ENCODE measurements around the gene ALDH3A1.

ALDH3A1 gene

GRCh38 chr17:19718613-19719354 lies 29.3 kb downstream of the ALDH3A1 start:
- no peak for FAIRE-seq

DNA sequence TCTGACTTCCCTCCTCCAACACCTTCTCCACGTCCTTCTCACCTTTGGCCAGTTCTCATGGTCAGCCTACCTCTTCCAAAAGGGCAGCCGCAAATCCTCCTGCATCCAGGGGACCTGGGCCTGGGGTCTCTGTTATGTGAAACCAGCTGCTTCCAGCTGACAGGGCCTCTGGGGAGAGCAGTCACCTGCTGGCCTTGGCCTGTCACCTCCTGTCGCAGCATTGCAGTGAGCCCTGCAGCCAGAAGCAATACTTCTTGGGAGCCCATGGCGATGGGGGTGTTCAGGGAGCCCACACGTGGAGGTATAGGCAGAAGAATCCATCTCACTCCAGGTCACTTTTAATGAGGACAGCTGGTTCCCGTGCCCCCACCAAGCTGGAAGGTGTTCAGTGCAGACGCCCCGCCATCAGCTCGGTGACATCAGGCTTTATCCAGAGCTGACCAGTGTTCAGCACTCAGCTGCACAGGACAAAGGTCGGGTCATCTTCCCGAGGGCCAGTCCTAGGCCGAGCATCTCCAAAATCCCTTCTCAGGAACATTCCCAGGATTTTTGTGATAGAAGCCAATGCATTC lies 30.0 kb downstream of the ALDH3A1 start:
- no peak for FAIRE-seq

- no peak for FAIRE-seq
Measured at GRCh38 chr17:19717411-19717908, 30.6 kb downstream of the ALDH3A1 start.

DNA sequence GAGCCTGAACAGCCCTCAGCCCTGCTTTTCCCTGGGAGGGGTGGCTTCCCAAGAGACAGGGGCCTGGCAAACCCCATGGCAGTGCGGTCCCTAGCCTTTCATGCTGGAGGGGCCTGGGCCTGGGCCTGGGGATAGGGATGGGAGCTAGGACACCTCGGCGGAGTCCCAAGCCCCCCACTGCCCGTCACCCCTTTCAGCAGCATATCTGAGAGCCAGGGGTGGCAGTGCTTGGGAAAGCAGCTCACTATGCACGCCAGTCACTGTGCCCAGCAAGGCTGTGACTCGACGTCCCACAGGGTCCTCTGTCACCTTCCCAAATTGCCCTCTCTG lies 31.1 kb downstream of the ALDH3A1 start:
- no peak for FAIRE-seq

DNA sequence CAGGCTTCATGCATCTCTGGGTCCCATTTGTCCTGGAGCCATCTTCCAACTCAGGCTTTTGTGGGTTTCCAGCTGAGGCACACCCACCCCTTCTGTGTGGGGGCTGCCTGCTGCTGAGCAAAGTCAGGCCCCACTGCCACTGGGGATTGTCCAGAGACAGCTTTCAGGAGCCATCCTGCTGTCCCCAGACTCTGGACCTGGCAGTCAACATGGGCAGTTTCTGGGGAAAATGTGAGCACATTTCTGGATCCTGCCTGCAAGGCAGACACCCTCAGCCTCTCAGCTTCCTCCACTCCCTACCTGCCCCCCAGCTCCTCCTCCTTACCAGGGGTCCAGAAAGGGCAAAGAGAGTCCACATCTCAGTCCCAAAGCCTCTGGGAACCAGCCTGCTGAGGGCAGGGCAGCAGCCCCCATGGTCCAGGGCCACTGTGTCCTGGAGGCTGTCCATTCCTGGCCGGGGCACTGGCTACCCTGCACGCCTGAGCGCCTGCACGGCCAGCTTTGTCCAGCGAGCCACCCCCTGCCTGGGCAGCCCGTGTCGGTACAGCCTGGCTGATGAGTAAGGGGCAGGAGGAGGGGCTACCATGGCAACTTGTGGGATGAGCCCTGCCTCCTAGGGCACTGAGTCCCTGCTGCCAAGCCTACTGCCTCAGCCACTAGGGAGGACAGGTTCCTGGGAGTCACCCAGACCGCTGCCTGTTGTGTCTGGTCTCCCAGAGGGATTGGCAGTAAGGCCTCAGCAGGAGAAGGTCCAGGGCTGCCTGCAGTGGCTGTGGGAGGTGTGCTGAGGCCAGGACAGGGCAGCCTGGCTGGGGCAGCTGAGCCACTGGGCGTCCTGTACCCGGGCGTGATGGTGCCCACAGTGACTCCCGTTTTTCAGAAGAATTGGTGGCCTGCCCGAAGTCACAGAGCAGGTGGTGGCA lies 31.7 kb downstream of the ALDH3A1 start, which contains the start of gene SLC47A2:
TSS of gene SLC47A2 (minus strand) at position 477 of the 923 bp plus-strand sequence. CDS start at position 448, 29 bp downstream.
- no peak for FAIRE-seq

- FAIRE-seq = no peak
Measured at GRCh38 chr17:19714542-19715411, 33.3 kb downstream of the ALDH3A1 start.

DNA sequence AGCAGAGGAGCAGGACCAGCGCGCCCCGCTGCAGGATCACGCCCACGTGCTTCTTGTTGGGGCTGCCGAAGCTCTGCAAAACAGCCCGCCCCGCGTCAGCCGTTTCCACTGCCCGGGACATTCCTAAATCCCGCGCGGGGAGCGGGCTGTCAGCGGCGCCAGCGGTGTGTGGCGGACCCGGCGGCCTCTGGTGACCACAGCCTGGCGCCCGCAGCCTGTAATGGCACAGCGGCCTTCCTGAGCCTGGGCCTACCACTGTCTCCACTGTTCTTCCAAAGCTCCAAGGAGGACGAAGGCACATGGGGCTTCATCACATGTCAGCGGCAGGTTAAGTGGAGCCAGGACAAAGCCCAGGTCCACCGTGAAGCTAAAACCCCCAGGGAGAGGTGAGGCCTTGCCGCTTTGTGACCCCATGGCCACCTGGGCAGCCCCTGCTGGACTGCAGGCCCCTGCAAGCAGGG lies 34.2 kb downstream of the ALDH3A1 start:
- no peak for FAIRE-seq

DNA sequence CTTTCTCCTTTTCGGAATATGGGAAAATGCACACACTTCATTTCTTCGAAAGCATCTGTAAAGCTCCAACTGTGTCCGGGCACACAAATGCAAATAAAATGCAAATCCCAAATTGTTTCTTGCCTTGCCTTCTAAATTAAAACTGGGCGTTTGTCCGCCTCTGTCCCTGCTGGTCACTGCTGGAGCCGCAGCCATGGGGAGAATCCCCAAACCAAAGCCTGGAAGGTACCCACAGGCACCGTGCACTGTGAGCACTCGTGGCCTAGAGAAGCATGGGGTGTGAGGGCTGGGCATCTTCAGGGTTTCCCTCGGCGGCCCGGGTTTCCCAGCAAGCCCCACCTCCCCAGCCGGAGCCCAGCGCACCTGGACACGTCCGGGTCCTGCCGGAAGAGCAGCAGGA lies 34.6 kb downstream of the ALDH3A1 start:
- FAIRE-seq = no peak

GRCh38 chr17:19712436-19713004 lies 35.6 kb downstream of the ALDH3A1 start:
- FAIRE-seq = no peak

DNA sequence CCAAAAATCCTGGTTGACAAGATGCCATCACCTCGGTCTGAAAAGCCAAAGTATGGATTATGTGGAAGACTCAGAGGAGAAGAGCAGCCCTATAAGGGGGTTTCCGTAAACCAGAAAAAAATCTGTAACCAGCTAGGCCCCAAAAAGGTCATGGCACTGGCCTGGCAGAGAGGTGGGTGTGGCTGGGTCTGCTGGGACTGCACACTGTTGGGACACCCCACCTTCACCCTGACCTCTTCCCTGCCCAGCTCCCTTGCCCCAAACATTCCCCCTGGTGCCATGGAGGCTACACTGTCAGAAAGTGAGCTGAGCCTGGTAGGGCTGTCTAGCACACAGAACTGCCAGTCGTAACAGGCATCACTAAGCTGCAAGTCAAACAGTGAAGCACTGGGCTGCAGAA lies 38.3 kb downstream of the ALDH3A1 start:
- FAIRE-seq = no peak

- no peak for FAIRE-seq
Measured at GRCh38 chr17:19708431-19709175, 39.5 kb downstream of the ALDH3A1 start.

DNA sequence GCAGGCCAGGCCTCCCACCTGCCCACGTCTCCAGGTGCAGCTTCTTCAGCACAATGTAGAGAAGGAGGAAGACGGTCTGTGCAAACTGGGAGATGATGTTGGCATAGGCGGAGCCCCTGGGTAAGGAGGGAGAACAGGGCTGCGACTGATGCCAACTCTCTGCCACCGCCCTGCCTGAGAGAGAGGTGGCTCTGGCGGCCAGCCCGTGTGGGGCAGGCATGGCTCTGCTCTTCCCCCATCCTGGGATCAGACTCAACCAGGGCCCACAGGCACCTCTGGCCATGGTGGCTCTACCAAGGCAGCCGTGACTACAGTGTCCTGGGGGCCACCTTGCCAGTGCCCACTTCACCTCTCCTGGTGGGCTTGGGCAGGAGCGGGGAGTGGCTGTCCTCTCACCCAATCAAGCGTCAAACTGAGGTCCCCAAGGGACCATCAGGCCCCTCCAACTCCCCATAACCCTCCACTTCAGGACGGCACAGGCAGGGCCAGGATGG lies 40.3 kb downstream of the ALDH3A1 start:
- FAIRE-seq = no peak

DNA sequence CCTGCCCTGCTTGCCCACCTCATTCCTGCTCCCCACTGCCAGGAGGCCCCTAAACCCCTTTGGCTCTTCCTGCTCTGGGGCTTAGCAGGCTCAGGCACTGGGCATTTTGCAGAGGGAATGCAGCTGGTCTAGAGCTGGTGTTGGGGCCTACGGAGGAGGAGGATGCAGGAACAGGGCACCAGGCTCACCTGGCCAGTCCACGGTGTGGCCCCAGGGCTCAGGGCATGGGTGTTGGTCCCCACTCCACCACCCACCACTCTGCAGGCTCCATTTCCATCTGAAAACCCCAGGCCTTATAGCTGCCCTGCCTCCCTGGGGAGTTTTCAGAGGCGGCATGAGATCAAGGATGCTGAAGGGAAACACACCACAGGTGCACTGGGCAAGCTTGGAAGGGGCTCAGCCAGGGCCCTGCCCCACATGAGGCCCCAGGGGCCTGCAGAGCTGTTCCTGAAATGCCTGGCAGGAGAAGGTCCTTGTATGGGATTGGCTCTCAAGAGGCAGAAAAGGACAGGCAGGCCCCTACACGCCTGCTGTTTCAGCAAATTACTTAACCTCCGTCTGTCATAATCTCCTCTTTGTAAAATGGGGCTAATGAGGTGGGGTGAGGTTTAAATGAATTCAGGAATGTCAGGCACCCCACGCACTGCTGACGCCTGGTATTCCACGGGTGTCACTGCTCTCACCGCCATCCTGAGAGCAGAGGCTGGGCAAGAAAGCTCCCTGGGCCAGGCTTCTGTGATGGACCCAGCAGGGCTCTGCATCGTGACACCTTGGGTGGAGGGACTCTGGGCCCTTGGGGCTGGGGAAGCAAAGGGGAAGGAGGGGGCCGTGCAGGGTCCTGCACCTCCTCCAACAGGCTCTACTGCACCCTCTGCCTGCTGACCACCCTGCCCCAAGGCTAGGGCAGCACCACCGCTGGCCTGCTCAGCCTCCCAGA lies 41.0 kb downstream of the ALDH3A1 start:
- FAIRE-seq = no peak

DNA sequence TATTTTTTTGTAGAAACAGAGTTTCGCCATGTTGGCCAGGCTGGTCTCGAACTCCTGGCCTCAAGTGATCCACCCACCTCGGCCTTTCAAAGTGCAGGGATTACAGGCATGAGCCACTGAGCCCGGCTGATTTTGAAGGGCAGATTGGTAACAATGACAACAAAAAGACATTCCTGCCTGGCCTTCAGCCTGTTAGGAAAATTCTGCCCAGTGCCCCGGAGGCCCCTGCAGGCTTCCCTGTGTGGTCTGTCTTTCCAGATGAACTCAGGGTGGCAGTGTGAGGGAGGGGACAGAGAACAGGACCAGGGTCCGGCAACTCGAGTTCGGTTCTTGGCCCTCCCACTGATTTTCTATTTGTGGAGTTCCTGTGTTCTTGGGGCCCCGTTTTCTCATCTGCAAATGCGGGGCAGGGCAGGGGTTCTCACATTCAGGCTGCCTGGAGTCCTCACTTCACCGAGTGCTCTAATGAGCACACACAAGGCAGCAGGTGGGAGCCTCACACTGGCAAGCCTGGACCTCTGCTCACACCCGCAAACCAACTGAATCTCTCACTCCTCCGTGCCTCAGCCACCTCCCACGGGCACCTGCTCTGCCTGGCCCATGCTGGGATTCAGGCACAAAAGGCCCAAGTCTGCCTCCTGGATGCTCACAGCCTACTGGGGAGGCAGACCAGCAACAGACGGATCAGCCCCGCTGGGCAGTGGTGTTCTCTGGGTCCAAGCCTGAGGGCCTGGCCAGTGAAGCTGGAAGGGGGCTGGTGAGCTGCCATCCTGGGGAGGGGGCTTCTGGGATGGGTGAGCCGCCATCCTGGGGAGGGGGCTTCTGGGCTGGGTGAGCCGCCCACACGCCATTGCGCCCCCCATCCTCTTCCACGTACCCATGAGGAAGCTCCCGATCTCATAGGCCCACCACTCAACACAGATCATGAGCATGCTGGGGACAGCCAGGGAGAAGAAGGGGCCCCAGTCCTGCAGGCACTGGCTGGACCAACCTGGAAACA lies 42.0 kb downstream of the ALDH3A1 start:
- FAIRE-seq = no peak

DNA sequence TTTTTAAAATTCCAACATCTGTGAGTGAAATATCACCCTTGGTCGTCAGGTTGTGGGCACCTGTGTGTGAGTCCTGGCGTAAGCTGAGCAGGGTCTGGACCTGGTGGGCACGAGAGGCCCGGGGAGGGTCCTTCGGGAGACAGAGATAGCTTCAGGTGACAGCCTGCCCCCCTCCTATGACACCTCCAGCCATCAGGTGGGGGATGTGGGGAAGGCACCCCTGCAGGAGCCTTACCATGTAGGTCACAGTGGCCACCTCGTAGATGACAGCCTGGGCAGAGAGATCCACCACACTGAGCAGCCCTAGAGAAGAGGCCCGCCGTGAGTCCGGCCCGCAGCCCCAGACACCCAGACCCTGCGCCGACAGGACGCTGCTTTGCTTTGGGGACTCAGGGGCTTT lies 42.9 kb downstream of the ALDH3A1 start:
- FAIRE-seq = no peak

DNA sequence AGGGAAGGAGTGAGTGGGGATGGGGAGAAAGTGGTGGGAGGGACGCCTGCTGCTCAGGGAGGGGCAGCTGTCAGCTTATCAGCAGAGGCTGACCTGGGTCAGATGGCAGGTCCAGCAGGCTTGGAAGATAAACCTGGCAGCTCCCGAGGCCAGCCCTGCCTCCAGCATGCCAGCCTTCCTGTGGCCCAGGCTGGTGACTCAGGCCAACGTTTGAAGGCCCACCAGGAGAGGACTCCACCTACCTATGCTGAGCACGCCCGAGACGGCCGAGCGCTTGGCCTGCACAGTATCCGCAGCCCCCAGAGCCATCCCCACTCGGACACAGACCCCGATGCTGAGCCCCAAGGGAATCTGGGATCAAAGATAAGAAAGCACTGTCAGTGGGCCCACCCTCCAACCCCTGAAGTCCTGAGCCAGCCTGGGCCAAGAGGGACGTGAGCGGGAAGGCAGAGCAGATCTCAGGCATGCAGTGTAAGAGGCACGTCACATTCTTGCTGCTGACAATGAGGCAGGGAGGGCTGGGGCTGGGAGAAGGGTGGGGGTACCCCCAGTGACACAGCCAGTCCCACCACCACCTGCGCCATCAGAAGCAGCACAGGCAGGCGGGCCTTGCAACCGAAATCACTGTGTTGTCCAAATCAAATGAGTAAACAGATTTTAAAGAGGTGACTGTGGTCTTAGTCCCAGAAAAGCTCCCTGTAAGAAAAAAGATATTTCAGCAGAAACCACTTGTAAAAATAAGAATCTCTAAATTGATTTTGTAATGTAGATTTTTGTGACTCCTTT lies 44.1 kb downstream of the ALDH3A1 start:
- FAIRE-seq = no peak

DNA sequence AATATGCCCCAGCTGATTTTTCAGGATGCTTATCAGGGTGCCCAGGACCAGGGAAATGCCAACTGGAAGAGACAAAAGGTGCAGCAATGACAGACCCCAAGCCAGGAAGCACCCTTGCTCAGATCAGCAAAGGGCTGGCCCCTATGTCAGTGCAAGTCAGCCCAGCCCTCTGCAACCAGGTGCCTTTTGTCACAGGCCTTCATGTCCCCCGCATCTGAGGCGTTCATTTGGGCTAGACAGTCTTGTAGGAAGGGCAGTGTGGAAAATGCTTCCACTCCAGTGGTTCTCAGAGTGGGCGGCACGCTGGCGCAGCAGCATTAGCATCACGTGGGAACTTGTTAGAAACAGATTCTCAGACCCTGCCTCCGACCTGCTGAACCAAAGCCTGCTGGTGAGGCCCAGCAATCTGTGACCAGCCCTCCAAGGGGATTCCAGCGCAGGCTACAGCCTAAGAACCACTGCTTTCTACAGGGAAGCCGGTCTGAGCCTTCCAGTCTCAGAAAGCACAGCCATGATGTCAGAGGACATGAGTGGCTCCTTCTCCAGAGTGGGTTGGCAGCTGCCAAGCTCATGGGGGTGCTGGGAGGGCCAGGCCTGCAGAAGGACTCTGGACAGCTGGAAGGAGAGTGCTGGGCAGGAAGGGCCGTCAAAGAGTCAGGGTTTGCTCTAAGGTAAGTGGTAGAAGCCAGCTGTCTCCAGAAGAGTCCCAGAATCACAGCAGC lies 44.8 kb downstream of the ALDH3A1 start:
- FAIRE-seq = no peak

Data from G401.6 (cell line).